Measurements from ENCODE around the gene KRTAP5-9.
"Not testable (repeated sequence)": the region's sequence is repeated elsewhere in the genome, so short reads cannot be mapped to it uniquely, and the experiment has no call there.

The KRTAP5-9 gene, protein sequence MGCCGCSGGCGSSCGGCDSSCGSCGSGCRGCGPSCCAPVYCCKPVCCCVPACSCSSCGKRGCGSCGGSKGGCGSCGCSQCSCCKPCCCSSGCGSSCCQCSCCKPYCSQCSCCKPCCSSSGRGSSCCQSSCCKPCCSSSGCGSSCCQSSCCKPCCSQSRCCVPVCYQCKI

GRCh38 chr11:71548120-71548519 lies at the start of gene KRTAP5-9:
Gene KRTAP5-9 (plus strand): TSS chr11:71548420. CDS start chr11:71548658, 238 bp downstream.
- DNase-seq (ENCODE audit: low spot score): no peak

DNA sequence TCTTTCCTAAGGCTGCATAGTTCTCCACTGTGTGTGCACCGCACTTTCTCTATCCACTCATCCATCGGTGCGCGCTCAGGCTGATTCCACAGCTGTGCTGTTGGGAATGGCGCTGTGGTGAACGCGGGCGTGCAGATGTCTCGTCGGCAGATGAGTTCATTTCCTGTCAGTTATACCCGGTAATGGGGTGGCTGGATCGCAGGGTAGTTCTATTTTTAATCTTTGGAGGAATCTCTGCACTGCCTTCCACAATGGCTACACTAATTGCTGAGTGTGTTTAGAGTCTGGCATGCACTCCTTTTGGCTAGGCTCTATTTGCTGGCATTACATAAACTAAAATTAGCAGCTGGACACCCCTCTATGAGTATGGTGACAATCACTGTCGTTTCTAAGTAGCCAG lies 49.1 kb upstream of the KRTAP5-9 start:
- no peak for DNase-seq (ENCODE audit: low spot score)

DNA sequence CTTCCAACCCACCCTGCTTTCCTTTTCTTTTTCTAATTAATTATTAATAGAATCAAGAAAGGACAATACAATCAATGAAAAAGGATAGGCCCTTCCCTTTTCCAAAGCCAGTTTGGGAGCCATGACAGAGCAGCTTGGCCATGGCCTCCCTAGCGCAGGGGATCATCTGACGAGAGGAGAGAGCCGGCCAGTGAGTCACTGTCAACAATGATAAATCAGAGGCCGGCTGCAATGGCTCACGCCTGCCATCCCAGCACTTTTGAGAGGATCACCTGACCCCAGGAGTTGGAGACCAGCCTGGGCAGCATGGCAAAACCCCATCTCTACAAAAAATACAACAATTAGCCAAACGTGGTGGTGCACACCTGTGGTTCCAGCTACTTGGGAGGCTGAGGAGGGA lies 48.7 kb upstream of the KRTAP5-9 start:
- no peak for DNase-seq (ENCODE audit: low spot score)

DNA sequence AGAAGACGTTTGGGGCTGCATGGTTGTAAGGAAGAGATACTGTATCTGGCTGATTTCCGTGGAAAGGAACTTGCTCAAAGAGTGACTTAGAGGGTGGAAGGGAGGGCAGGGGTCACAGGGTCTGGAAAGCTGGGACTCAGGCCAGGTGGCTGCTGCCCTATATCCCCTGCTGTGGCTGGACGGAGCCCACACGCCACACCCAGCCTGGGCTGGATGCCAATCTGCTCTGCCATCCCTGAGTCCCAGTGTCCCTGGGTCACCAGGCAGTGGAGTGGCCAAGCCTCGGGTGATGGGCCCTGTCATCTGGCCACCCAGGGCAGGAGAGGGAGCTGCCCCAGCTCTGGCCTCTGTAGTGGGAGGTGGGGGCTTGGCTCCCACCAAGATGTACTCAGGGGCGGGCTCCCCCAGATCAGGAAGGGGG lies 47.6 kb upstream of the KRTAP5-9 start:
- DNase-seq (ENCODE audit: low spot score): no peak

- DNase-seq (ENCODE audit: low spot score): no peak
Measured at GRCh38 chr11:71501071-71501985, 46.9 kb upstream of the KRTAP5-9 start.

DNA sequence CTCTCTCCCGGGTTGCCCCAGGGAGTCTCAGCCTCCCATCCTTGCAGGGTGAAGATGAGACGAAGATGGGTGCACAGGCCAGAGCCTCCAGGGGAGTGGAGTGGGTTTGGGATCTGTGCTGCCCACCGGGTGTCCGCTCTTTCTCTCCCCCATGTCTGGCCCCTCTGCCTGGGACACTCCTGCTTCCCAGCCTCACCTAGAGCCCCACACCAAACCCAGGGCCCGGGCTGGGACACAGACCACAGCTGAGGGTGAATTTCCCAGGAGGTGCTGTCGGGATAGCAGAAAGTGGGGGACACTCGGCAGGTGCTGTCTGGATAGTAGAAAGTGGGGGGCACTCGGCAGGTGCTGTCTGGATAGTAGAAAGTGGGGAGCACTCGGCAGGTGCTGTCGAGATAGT lies 46.2 kb upstream of the KRTAP5-9 start:
- DNase-seq (ENCODE audit: low spot score): no peak

- DNase-seq (ENCODE audit: low spot score): no peak
Measured at GRCh38 chr11:71502871-71503435, 45.3 kb upstream of the KRTAP5-9 start.

DNA sequence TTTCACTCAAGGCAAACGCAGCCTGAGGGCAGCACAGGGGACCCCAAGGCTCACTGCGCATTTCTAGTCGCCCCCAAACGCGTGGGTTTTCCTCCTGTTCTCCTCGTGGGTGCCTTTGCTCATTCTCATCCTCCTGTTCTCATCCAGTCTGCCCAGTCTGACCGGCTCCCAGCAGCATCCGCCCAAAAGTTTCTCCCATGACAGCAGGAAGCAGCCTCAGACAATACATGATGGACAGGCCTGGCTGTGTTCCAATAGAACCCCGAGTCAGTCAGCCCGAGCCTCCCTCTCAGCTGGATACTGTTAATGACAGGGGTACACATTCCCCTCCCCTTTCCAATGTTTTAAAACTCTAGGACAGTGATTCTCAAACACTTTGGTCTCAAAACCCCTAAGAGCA lies 43.7 kb upstream of the KRTAP5-9 start:
- no peak for DNase-seq (ENCODE audit: low spot score)

- no peak for DNase-seq (ENCODE audit: low spot score)
Measured at GRCh38 chr11:71505001-71505400, 43.2 kb upstream of the KRTAP5-9 start.

- no peak for DNase-seq (ENCODE audit: low spot score)
Measured at GRCh38 chr11:71505781-71506180, 42.4 kb upstream of the KRTAP5-9 start.

DNA sequence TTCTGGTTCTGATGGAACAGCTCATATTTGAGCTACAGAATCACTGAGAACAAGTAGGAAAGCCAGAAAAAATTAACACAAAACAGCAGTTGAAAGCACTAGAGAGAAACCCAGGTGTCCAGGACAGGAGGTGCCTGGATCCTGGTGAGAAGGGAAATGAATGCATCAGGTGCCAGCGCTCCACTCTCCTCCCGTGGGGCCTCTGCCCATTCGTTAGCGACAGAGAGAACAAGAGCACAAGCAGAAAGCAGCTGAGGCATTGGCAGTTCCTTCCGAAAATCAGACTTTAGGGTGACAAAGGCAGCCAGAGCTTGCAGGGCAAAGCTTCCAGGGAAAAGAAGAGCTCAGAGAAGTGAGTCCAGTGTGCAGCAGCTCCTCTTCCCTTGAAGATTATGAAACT lies 41.1 kb upstream of the KRTAP5-9 start:
- no peak for DNase-seq (ENCODE audit: low spot score)

- DNase-seq (ENCODE audit: low spot score): no peak
Measured at GRCh38 chr11:71518506-71519471, 29.4 kb upstream of the KRTAP5-9 start.

DNA sequence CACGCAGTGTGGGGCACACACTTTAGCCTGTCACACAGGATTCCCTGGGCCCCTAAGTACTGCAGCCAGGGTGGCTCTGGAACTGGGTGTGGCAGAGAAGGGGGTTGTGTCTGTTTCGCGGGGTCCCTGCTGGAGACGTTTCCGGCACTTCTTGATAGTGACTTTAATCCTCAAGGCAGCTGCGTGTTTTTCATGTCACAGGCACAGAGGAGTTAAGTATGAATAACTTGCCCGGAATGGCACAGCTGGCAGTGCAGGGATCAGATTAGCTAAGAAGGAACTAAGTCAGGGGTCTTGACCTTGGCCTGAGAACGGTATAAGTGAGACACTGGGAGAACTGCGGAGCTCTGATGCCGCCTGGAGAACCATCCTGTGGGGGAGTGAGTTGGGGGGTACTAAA lies 28.7 kb upstream of the KRTAP5-9 start:
- no peak for DNase-seq (ENCODE audit: low spot score)

GRCh38 chr11:71525188-71525937 lies 22.9 kb upstream of the KRTAP5-9 start:
- no peak for DNase-seq (ENCODE audit: low spot score)

DNA sequence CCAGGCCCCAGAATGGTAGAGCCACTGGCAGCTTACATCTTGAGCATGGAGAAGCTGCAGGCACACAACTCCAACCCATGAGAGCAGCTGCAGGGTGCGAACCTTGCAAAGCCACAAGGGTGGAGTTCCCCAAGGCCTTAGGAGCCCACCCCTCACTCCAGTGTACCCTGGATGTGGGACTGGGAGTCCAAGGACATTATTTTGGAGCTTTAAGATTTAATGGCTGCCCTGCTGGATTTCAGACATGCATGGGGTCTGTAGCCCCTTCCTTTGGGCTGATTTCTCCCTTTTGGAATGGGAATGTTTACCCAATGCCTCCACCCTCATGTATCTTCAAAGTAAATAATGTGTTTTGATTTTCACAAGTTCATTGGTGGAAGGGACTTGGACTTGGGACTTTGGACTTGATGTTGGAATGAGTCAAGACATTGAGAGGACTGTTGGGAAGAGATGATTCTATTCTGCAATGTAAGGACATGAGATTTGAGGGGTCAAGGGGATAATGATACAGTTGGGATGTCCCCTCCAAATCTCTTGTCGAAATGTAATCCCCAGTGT lies 22.2 kb upstream of the KRTAP5-9 start:
- DNase-seq (ENCODE audit: low spot score): no peak

DNA sequence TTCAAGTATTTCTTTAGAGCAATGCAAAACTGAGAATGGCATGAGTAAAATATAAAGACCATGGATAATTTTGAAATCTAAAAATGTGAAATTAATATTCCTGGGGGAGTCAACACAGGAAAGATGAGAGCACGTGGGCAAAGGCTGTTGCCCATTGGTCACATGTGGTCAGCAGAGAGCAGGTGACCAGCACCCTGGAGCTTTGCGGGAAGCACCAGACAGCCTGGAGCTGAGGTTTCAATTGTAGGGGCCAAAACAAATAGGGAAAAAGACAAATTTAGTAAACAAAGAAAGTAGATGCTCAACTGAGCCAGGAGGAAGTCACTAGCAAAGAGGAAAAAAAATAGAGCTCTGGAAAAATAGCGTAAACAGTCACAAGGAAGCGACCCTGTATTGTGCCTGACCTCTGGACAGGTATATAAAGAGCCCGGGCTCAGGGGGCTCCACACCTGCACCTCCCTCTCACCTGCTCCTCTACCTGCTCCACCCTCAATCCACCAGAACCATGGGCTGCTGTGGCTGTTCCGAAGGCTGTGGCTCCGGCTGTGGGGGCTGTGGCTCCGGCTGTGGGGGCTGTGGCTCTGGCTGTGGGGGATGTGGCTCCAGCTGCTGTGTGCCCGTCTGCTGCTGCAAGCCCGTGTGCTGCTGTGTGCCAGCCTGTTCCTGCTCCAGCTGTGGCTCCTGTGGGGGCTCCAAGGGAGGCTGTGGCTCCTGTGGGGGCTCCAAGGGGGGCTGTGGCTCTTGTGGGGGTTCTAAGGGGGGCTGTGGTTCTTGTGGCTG lies 21.2 kb upstream of the KRTAP5-9 start, which contains the start of gene KRTAP5-7:
Gene KRTAP5-7, plus strand, starts transcription at position 472 of the 780 bp plus-strand sequence. Its CDS starts 34 bp downstream, at position 506.
- DNase-seq (ENCODE audit: low spot score): not testable (repeated sequence)

GRCh38 chr11:71527576-71528210 lies 20.5 kb upstream of the KRTAP5-9 start:
- DNase-seq (ENCODE audit: low spot score): no peak

GRCh38 chr11:71530602-71531001 lies 17.6 kb upstream of the KRTAP5-9 start:
- no peak for DNase-seq (ENCODE audit: low spot score)

DNA sequence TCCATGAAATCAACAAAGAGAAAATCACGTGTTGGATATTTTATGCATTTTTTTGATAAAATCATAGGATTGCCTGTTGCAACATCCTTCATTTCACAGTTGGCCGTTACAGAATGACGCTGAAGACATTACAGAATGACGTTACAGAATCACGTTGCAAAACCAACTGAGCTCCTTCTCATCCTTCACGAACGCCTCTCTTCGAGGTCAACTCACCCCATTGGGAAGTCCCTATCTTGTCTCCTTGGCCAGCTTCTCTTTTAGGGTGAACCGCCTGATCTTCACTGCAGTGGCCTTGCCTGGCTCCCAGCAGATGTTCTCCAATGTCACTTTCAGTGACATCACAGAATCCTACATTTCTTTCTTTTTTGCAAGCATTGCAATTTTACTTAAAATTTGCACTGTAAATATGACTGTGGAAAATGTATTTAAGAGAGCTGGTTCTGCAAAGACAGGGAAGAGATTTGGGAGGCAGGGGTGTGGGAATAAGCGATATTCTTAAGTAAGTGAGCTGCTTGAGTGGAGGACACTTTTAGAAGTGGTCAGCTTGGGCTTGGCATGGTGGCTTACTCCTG lies 16.1 kb upstream of the KRTAP5-9 start:
- DNase-seq (ENCODE audit: low spot score): no peak
